H9 (cell line): ENCODE results near the gene AIFM3. TPM values are rescaled to one million over a fixed set of nuclear protein-coding genes. Genes with fewer than 3 reads are reported as not detected.
A peak's percentile ranks its signal among the peaks of the same experiment; 100 is the strongest.
"Not testable (repeated sequence)": the region's sequence is repeated elsewhere in the genome, so short reads cannot be mapped to it uniquely, and the experiment has no call there.

ENCODE experiments used
- DNase-seq: peaks from one replicate; pipeline ENCODE4 v3.0.0-alpha.2; 2017
- H2AFZ ChIP-seq: one replicate; pipeline ENCODE4 v1.6.1; 2013; ENCODE audit warnings: mild to moderate bottlenecking, low read length, control low read depth, moderate library complexity
- H2AK5ac ChIP-seq: 2 replicates; pipeline ENCODE4 v1.6.1; 2013; ENCODE audit warnings: low read length, control low read depth, mixed read lengths; ENCODE audit not compliant: insufficient read length
- H2BK120ac ChIP-seq: one replicate; pipeline ENCODE4 v1.6.1; 2013; ENCODE audit warnings: low read depth, mild to moderate bottlenecking, low read length, control low read depth, inconsistent platforms; ENCODE audit not compliant: poor library complexity, severe bottlenecking
- H2BK12ac ChIP-seq: 2 replicates; pipeline ENCODE4 v1.6.1; 2013; ENCODE audit warnings: low read length, control low read depth, mixed read lengths, low read depth; ENCODE audit not compliant: insufficient read length
- H2BK15ac ChIP-seq: 2 replicates; pipeline ENCODE4 v1.6.1; 2013; ENCODE audit warnings: low read depth, low read length, control low read depth
- H2BK20ac ChIP-seq: one replicate; pipeline ENCODE4 v1.6.1; 2013; ENCODE audit warnings: low read depth, mild to moderate bottlenecking, low read length, control low read depth, inconsistent platforms; ENCODE audit not compliant: poor library complexity, severe bottlenecking
- H2BK5ac ChIP-seq: 2 replicates; pipeline ENCODE4 v1.6.1; 2013; ENCODE audit warnings: low read length, control low read depth, mixed read lengths; ENCODE audit not compliant: insufficient read length
- H3K14ac ChIP-seq: 2 replicates; pipeline ENCODE4 v1.6.1; 2013; ENCODE audit warnings: low read length, control low read depth; ENCODE audit not compliant: insufficient read depth
- H3K18ac ChIP-seq: 2 replicates; pipeline ENCODE4 v1.6.1; 2013; ENCODE audit warnings: low read depth, mild to moderate bottlenecking, mixed read lengths, low read length, control low read depth; ENCODE audit not compliant: insufficient read length
- H3K23ac ChIP-seq: 2 replicates; pipeline ENCODE4 v1.6.1; 2013; ENCODE audit warnings: low read length, control low read depth, mixed read lengths, low read depth; ENCODE audit not compliant: insufficient read length
- H3K23me2 ChIP-seq: 2 replicates; pipeline ENCODE4 v1.6.1; 2013; ENCODE audit warnings: low read depth, mild to moderate bottlenecking, mixed read lengths, low read length, control low read depth; ENCODE audit not compliant: insufficient read length, poor library complexity, severe bottlenecking
- H3K27ac ChIP-seq: 2 replicates; pipeline ENCODE4 v1.5.1; 2013; ENCODE audit warnings: low read length, control low read depth, mixed read lengths, low read depth; ENCODE audit not compliant: insufficient read length
- H3K27me3 ChIP-seq: 2 replicates; pipeline ENCODE4 v1.6.1; 2013; ENCODE audit warnings: low read length, control low read depth, inconsistent platforms; ENCODE audit not compliant: insufficient read depth
- H3K4ac ChIP-seq: 2 replicates; pipeline ENCODE4 v1.6.1; 2013; ENCODE audit warnings: low read depth, mild to moderate bottlenecking, control low read depth, inconsistent platforms, low read length, moderate library complexity
- H3K4me1 ChIP-seq: 2 replicates; pipeline ENCODE4 v1.6.1; 2013; ENCODE audit warnings: low read length, control low read depth, inconsistent platforms; ENCODE audit not compliant: insufficient read depth
- H3K4me2 ChIP-seq: 2 replicates; pipeline ENCODE4 v1.6.1; 2013; ENCODE audit warnings: low read length, control low read depth, mixed read lengths; ENCODE audit not compliant: insufficient read length, insufficient read depth
- H3K56ac ChIP-seq: 2 replicates; pipeline ENCODE4 v1.6.1; 2013; ENCODE audit warnings: low read depth, mild to moderate bottlenecking, mixed read lengths, low read length, control low read depth; ENCODE audit not compliant: insufficient read length
- H3K79me1 ChIP-seq: 2 replicates; pipeline ENCODE4 v1.6.1; 2013; ENCODE audit warnings: low read depth, mild to moderate bottlenecking, moderate library complexity, low read length, control low read depth, inconsistent platforms; ENCODE audit not compliant: insufficient read depth, poor library complexity, severe bottlenecking
- H3K79me2 ChIP-seq: 2 replicates; pipeline ENCODE4 v1.6.1; 2013; ENCODE audit warnings: low read length, control low read depth, inconsistent platforms; ENCODE audit not compliant: insufficient read depth
- H3K9ac ChIP-seq: 2 replicates; pipeline ENCODE4 v1.6.1; 2013; ENCODE audit warnings: low read length, control low read depth, mixed read lengths; ENCODE audit not compliant: insufficient read length; ENCODE audit errors: extremely low read depth
- H3K9me3 ChIP-seq: one replicate; pipeline ENCODE4 v1.6.1; 2013; ENCODE audit warnings: low read depth, low read length, inconsistent platforms; ENCODE audit not compliant: control insufficient read depth
- H3T11ph ChIP-seq: one replicate; pipeline ENCODE4 v1.6.1; 2013; ENCODE audit warnings: mild to moderate bottlenecking, low read length, control low read depth, inconsistent platforms
- H4K20me1 ChIP-seq: one replicate; pipeline ENCODE4 v1.6.1; 2013; ENCODE audit not compliant: control insufficient read depth, insufficient read length, insufficient read depth
- H4K5ac ChIP-seq: 2 replicates; pipeline ENCODE4 v1.6.1; 2013; ENCODE audit warnings: low read depth, mild to moderate bottlenecking, mixed read lengths, low read length, control low read depth; ENCODE audit not compliant: insufficient read length
- H4K8ac ChIP-seq: replicated peaks from 2 replicates; pipeline ENCODE4 v1.6.1; 2013; ENCODE audit warnings: low read length, control low read depth, mixed read lengths, low read depth; ENCODE audit not compliant: insufficient read length
- H4K91ac ChIP-seq: 2 replicates; pipeline ENCODE4 v1.6.1; 2013; ENCODE audit warnings: low read depth, mild to moderate bottlenecking, moderate library complexity, mixed read lengths, low read length, control low read depth; ENCODE audit not compliant: insufficient read length
- H3K27ac Mint-ChIP-seq, 3 experiments: 2 replicates in 2 of 3; 3 replicates in 1 of 3; pipeline ENCODE4 v1.8.0; 2020 to 2021; ENCODE audit warnings: mixed read lengths in 3 of 3, mild to moderate bottlenecking in 1 of 3, moderate library complexity in 1 of 3
- H3K27me3 Mint-ChIP-seq: 2 replicates; pipeline ENCODE4 v1.8.0; 2021; ENCODE audit warnings: low read depth, mild to moderate bottlenecking, moderate library complexity, mixed read lengths
- H3K36me3 Mint-ChIP-seq, 3 experiments: 2 replicates in 2 of 3; 3 replicates in 1 of 3; pipeline ENCODE4 v1.8.0; 2020 to 2021; ENCODE audit warnings: low read depth in 3 of 3, mixed read lengths in 3 of 3; ENCODE audit not compliant: insufficient read depth in 1 of 3
- H3K4me1 Mint-ChIP-seq, 2 experiments: 2 replicates each; pipeline ENCODE4 v1.8.0; 2020; ENCODE audit warnings: mixed read lengths in 2 of 2
- H3K4me3 Mint-ChIP-seq, 2 experiments: 2 replicates in 1 of 2; 3 replicates in 1 of 2; pipeline ENCODE4 v1.8.0; 2020 to 2021; ENCODE audit warnings: mild to moderate bottlenecking in 2 of 2, mixed read lengths in 2 of 2, moderate library complexity in 1 of 2
- H3K9me3 Mint-ChIP-seq, 2 experiments: 2 replicates in 1 of 2; 3 replicates in 1 of 2; pipeline ENCODE4 v1.8.0; 2020; ENCODE audit warnings: mild to moderate bottlenecking in 2 of 2, mixed read lengths in 2 of 2, moderate library complexity in 1 of 2
- CTCF ChIP-seq: fragments of 200-600 bp; sonication (generic); conservative IDR thresholded peaks from 3 replicates; pipeline ENCODE4 v1.8.0; 2021; ENCODE audit warnings: antibody characterized with exemption, mild to moderate bottlenecking
- WGBS: extraction: QIAGEN DNeasy Blood & Tissue Kit; methylation state at CpG from one replicate; pipeline ENCODE4 v1.1.7; 2013; ENCODE audit warnings: missing lambda C conversion rate, low lambda C conversion rate, mixed read lengths; ENCODE audit not compliant: insufficient read length; ENCODE audit errors: extremely low coverage; 5-methylcytosine and 5-hydroxymethylcytosine counted together
- total RNA-seq: library from RNA; stranded (reverse); gene quantifications from 2 replicates; pipeline ENCODE4 v1.2.1, GENCODE V29; 2021

Gene AIFM3
- total RNA-seq, 1 experiment from 2014 or later, result 1.9 TPM

- TF ChIP-seq CTCF, result no peak
- Histone ChIP-seq H3K79me1 (peaks cover 9% of the 10 kb centered on the region), H3K23ac (no peak overlapping the region), H3K79me2 (peaks cover 73% of the 10 kb centered on the region; the same call in 1 of the 2 replicates), H2BK20ac (no peak overlapping the region), H3K9ac (no peak overlapping the region), H3K18ac (no peak overlapping the region), H4K20me1 (no peaks in the 10 kb centered on the region), H3K56ac (no peak overlapping the region), H3K4me2 (no peak overlapping the region), H3K27ac (no peak overlapping the region), H3K27me3 (no peaks in the 10 kb centered on the region), H4K8ac (no peak overlapping the region), H3K9me3 (no peaks in the 10 kb centered on the region), H2BK15ac (no peak overlapping the region), H2BK12ac (no peak overlapping the region), H2BK120ac (no peak overlapping the region), H4K91ac (no peak overlapping the region), H3K14ac (no peak overlapping the region), H3K4me1 (peaks cover 2% of the 10 kb centered on the region; the same call in 1 of the 2 replicates), H4K5ac (no peak overlapping the region), H3K23me2 (no peaks in the 10 kb centered on the region), H3T11ph (no peak overlapping the region), H3K4ac (no peak overlapping the region), H2AFZ (no peak overlapping the region), H2BK5ac (no peak overlapping the region), H2AK5ac (no peak overlapping the region)
- H3K9me3 Mint-ChIP-seq, result no peaks in the 10 kb centered on the region
- DNase-seq, result no peak
- no peak overlapping the region for H3K4me3 Mint-ChIP-seq
- H3K4me1 Mint-ChIP-seq, result peaks cover 17 to 24% of the 10 kb centered on the region in 2 experiments
- peaks cover 18 to 47% (median 24%) of the 10 kb centered on the region in 3 experiments for H3K36me3 Mint-ChIP-seq
- no CpG with 5 or more reads among the region's 1 CpG for WGBS
- H3K27ac Mint-ChIP-seq, result peak overlapping the region in 1 of 3 experiments; percentile 20; a peak in 1 of 7 replicates
- H3K27me3 Mint-ChIP-seq, result no peaks in the 10 kb centered on the region
Measured at GRCh38 chr22:20930004-20930403, 37.1 kb upstream of the AIFM3 start.

- H3K14ac ChIP-seq, H4K20me1 ChIP-seq, H3K4ac ChIP-seq, H3K23ac ChIP-seq, H2BK20ac ChIP-seq, H3K9ac ChIP-seq, H4K8ac ChIP-seq, H3K9me3 Mint-ChIP-seq, H3K4me3 Mint-ChIP-seq, H3K4me1 ChIP-seq, H3K27me3 ChIP-seq, H2AFZ ChIP-seq, H3K23me2 ChIP-seq, H3T11ph ChIP-seq, H3K4me2 ChIP-seq, H3K9me3 ChIP-seq, H2AK5ac ChIP-seq, DNase-seq, H3K27me3 Mint-ChIP-seq, H3K27ac Mint-ChIP-seq, H3K56ac ChIP-seq, H4K91ac ChIP-seq, H2BK120ac ChIP-seq, H3K27ac ChIP-seq, H2BK12ac ChIP-seq, H3K18ac ChIP-seq, H2BK15ac ChIP-seq, H2BK5ac ChIP-seq, H4K5ac ChIP-seq, H3K79me1 ChIP-seq: not testable (repeated sequence)
- H3K36me3 Mint-ChIP-seq, result peaks cover 21 to 51% (median 28%) of the 10 kb centered on the region in 3 experiments
- H3K79me2 ChIP-seq, result peaks cover 72% of the 10 kb centered on the region; the same call in 1 of the 2 replicates
- WGBS, result no CpG with 5 or more reads among the region's 12 CpGs
- peaks cover 12 to 20% of the 10 kb centered on the region in 2 experiments for H3K4me1 Mint-ChIP-seq
Measured at GRCh38 chr22:20930435-20930834, 36.6 kb upstream of the AIFM3 start.
